GM18868 (cell line): ENCODE results near the gene TC2N.
"Not testable (repeated sequence)": the region's sequence is repeated elsewhere in the genome, so short reads cannot be mapped to it uniquely, and the experiment has no call there.

Experiments used
- ATAC-seq: cut with Tn5 transposase; IDR thresholded peaks from one replicate; pipeline ENCODE4 v1.9.1; 2021; ENCODE audit warnings: mild to moderate bottlenecking, moderate library complexity; ENCODE audit not compliant: unreplicated experiment

The TC2N gene

GRCh38 chr14:91870890-91871289 is 3.6 kb upstream of the TC2N start:
- ATAC-seq = no peak

GRCh38 chr14:91870001-91870400 is 2.7 kb upstream of the TC2N start:
- ATAC-seq = no peak

- ATAC-seq = no peak
Observed at GRCh38 chr14:91869556-91869955, 2.2 kb upstream of the TC2N start.

GRCh38 chr14:91866511-91867295 is 633 bp downstream of the TC2N start:
- no peak for ATAC-seq

GRCh38 chr14:91866061-91866460 is 1.3 kb downstream of the TC2N start:
- ATAC-seq = no peak

GRCh38 chr14:91862417-91862816 is 4.9 kb downstream of the TC2N start:
- ATAC-seq = no peak

GRCh38 chr14:91861091-91861490 is 6.2 kb downstream of the TC2N start:
- no peak for ATAC-seq

GRCh38 chr14:91860238-91860637 is 7.1 kb downstream of the TC2N start:
- ATAC-seq = no peak

- peak; percentile 86 for ATAC-seq
Observed at GRCh38 chr14:91858536-91859275, 8.6 kb downstream of the TC2N start.

- no peak for ATAC-seq
Observed at GRCh38 chr14:91857614-91858013, 9.7 kb downstream of the TC2N start.

- ATAC-seq = no peak
Observed at GRCh38 chr14:91854327-91854934, 12.9 kb downstream of the TC2N start.

- no peak for ATAC-seq
Observed at GRCh38 chr14:91851563-91851962, 15.8 kb downstream of the TC2N start.

- ATAC-seq = no peak
Observed at GRCh38 chr14:91848504-91849001, 18.8 kb downstream of the TC2N start.

- ATAC-seq = no peak
Observed at GRCh38 chr14:91847693-91848092, 19.6 kb downstream of the TC2N start.

GRCh38 chr14:91845652-91846051 is 21.7 kb downstream of the TC2N start:
- no peak for ATAC-seq

GRCh38 chr14:91845056-91845455 is 22.3 kb downstream of the TC2N start:
- not testable (repeated sequence) for ATAC-seq

GRCh38 chr14:91844029-91844428 is 23.3 kb downstream of the TC2N start:
- no peak for ATAC-seq

GRCh38 chr14:91843437-91843836 is 23.9 kb downstream of the TC2N start:
- peak; percentile 45 for ATAC-seq

GRCh38 chr14:91841065-91841464 is 26.3 kb downstream of the TC2N start:
- ATAC-seq = no peak

GRCh38 chr14:91839749-91840148 is 27.6 kb downstream of the TC2N start:
- ATAC-seq = no peak

- ATAC-seq = no peak
Observed at GRCh38 chr14:91837076-91837475, 30.3 kb downstream of the TC2N start.
